Measurements from ENCODE around the gene BTC. TPM values are rescaled to one million over a fixed set of nuclear protein-coding genes. Genes with fewer than 3 reads are reported as not detected.

The BTC gene
- polyA plus RNA-seq, 1 donor from 2014 or later = not detected

DNA sequence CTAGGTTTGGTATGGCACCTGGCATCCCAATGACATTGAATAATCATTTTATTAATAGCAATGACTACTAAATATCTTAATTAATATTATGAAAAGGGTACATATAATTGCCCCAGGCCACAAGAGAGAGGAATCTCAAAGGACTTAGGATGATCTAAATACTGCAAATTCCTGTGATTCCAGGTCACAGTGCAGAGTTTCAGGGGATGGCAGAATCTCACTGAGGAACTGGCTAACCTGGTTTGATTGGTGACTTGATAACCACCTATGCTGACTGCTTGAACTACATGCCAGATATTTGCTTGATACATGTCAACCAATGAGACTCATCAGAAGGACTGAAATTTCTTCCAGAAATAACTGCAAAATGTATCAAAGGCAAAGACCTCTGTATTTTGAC is 37.2 kb downstream of the BTC start:
- TF ChIP-seq RAD21 (conservative IDR thresholded peaks at IDR 0.05) (no peak), EZH2 (IDR thresholded peaks at IDR 0.05; ENCODE audit: borderline replicate concordance, insufficient read depth, low read length, poor library complexity, severe bottlenecking) (no peak), TAF1 (IDR thresholded peaks at IDR 0.05; ENCODE audit: low read depth) (no peak), POLR2AphosphoS5 (IDR thresholded peaks at IDR 0.05) (no peak), MXI1 (conservative IDR thresholded peaks at IDR 0.05; ENCODE audit: poor library complexity, severe bottlenecking) (no peak)
- TF ChIP-seq, protein P1, sequence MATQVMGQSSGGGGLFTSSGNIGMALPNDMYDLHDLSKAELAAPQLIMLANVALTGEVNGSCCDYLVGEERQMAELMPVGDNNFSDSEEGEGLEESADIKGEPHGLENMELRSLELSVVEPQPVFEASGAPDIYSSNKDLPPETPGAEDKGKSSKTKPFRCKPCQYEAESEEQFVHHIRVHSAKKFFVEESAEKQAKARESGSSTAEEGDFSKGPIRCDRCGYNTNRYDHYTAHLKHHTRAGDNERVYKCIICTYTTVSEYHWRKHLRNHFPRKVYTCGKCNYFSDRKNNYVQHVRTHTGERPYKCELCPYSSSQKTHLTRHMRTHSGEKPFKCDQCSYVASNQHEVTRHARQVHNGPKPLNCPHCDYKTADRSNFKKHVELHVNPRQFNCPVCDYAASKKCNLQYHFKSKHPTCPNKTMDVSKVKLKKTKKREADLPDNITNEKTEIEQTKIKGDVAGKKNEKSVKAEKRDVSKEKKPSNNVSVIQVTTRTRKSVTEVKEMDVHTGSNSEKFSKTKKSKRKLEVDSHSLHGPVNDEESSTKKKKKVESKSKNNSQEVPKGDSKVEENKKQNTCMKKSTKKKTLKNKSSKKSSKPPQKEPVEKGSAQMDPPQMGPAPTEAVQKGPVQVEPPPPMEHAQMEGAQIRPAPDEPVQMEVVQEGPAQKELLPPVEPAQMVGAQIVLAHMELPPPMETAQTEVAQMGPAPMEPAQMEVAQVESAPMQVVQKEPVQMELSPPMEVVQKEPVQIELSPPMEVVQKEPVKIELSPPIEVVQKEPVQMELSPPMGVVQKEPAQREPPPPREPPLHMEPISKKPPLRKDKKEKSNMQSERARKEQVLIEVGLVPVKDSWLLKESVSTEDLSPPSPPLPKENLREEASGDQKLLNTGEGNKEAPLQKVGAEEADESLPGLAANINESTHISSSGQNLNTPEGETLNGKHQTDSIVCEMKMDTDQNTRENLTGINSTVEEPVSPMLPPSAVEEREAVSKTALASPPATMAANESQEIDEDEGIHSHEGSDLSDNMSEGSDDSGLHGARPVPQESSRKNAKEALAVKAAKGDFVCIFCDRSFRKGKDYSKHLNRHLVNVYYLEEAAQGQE (IDR thresholded peaks at IDR 0.05; ENCODE audit: borderline replicate concordance) = no peak
- TF ChIP-seq, protein P2, sequence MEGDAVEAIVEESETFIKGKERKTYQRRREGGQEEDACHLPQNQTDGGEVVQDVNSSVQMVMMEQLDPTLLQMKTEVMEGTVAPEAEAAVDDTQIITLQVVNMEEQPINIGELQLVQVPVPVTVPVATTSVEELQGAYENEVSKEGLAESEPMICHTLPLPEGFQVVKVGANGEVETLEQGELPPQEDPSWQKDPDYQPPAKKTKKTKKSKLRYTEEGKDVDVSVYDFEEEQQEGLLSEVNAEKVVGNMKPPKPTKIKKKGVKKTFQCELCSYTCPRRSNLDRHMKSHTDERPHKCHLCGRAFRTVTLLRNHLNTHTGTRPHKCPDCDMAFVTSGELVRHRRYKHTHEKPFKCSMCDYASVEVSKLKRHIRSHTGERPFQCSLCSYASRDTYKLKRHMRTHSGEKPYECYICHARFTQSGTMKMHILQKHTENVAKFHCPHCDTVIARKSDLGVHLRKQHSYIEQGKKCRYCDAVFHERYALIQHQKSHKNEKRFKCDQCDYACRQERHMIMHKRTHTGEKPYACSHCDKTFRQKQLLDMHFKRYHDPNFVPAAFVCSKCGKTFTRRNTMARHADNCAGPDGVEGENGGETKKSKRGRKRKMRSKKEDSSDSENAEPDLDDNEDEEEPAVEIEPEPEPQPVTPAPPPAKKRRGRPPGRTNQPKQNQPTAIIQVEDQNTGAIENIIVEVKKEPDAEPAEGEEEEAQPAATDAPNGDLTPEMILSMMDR (IDR thresholded peaks at IDR 0.05; ENCODE audit: poor library complexity, severe bottlenecking) = no peak
- Histone ChIP-seq H3K27me3 (ENCODE audit: insufficient read depth, low read depth, low read length) (no peaks in the 10 kb centered on the region), H3F3A (ENCODE audit: insufficient read depth, low read length, poor library complexity, severe bottlenecking) (no peaks in the 10 kb centered on the region), H3K27ac (ENCODE audit: low read length) (no peak overlapping the region), H3K4me2 (ENCODE audit: low read length) (no peak overlapping the region), H3K9ac (ENCODE audit: low read length) (no peak overlapping the region), H2AFZ (ENCODE audit: low read depth, low read length) (no peak overlapping the region), H3K4me3 (ENCODE audit: low read length) (no peak overlapping the region), H4K20me1 (ENCODE audit: insufficient read depth) (no peaks in the 10 kb centered on the region), H3K79me2 (replicated peaks; ENCODE audit: insufficient read depth, low read length) (no peaks in the 10 kb centered on the region), H3K9me2 (ENCODE audit: insufficient read depth, low read length) (no peaks in the 10 kb centered on the region), H3K36me3 (ENCODE audit: insufficient read depth, low read length) (no peaks in the 10 kb centered on the region), H3K9me3 (ENCODE audit: low read length) (no peaks in the 10 kb centered on the region)

DNA sequence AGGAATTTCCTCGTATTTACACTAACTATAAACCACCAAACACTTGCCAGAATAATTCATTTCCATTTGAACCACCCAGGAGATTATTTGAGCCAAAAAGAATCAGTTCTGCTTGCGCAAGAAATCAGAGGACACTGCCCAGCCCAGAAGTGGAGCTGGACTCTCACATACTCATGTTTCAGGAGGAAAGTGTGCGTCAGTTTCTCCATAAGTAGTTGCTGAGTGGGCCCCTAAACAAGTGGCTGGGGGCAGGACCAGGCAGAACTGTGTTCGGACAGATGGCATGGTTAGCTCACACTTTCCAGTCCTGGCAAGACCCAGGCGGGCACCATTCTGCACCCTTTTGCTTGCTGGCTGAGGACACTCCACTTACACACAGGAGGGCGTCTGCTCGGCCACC is 38.8 kb downstream of the BTC start:
- H3K4me2 ChIP-seq (ENCODE audit: low read length) = no peak overlapping the region
- no peaks in the 10 kb centered on the region for H3K36me3 ChIP-seq (ENCODE audit: insufficient read depth, low read length)
- H3K79me2 ChIP-seq (replicated peaks; ENCODE audit: insufficient read depth, low read length) = no peaks in the 10 kb centered on the region
- H3K9me3 ChIP-seq (ENCODE audit: low read length) = no peaks in the 10 kb centered on the region
- TF ChIP-seq EZH2 (IDR thresholded peaks at IDR 0.05; ENCODE audit: borderline replicate concordance, insufficient read depth, low read length, poor library complexity, severe bottlenecking) (no peak), RAD21 (conservative IDR thresholded peaks at IDR 0.05) (no peak), MXI1 (conservative IDR thresholded peaks at IDR 0.05; ENCODE audit: poor library complexity, severe bottlenecking) (no peak)
- H3F3A ChIP-seq (ENCODE audit: insufficient read depth, low read length, poor library complexity, severe bottlenecking) = no peaks in the 10 kb centered on the region
- H3K9me2 ChIP-seq (ENCODE audit: insufficient read depth, low read length) = no peaks in the 10 kb centered on the region
- no peaks in the 10 kb centered on the region for H3K27me3 ChIP-seq (ENCODE audit: insufficient read depth, low read depth, low read length)
- no peak overlapping the region for H2AFZ ChIP-seq (ENCODE audit: low read depth, low read length)
- no peak overlapping the region for H3K4me3 ChIP-seq (ENCODE audit: low read length)
- no peak overlapping the region for H3K27ac ChIP-seq (ENCODE audit: low read length)
- no peak overlapping the region for H3K9ac ChIP-seq (ENCODE audit: low read length)
- H4K20me1 ChIP-seq (ENCODE audit: insufficient read depth) = no peaks in the 10 kb centered on the region

DNA sequence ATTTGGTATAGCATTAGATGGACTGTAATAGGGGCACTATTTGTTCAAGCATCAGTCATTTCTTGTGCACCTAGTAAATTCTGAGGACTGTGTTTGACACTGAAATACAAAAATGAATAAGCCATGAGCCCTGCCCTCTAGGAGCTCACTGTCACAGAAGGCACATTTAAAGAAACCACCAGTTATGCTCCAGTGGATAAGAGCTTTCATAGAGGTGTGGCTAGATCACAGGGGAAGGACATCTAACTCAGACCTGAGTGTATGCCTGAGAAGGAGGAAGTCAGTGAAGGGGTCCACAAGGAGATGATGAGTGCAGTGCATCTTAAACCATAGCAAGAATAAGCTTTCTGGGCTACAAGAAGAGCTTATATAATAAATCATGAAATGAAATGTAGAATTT is 40.1 kb downstream of the BTC start:
- Histone ChIP-seq H3K9me3 (ENCODE audit: low read length) (no peaks in the 10 kb centered on the region), H3K9me2 (ENCODE audit: insufficient read depth, low read length) (no peaks in the 10 kb centered on the region), H3K4me3 (ENCODE audit: low read length) (no peak overlapping the region), H3K79me2 (replicated peaks; ENCODE audit: insufficient read depth, low read length) (no peaks in the 10 kb centered on the region), H3K9ac (ENCODE audit: low read length) (no peak overlapping the region), H3K27me3 (ENCODE audit: insufficient read depth, low read depth, low read length) (no peaks in the 10 kb centered on the region), H4K20me1 (ENCODE audit: insufficient read depth) (no peaks in the 10 kb centered on the region), H3K4me2 (ENCODE audit: low read length) (no peak overlapping the region), H2AFZ (ENCODE audit: low read depth, low read length) (no peak overlapping the region), H3K27ac (ENCODE audit: low read length) (no peak overlapping the region), H3F3A (ENCODE audit: insufficient read depth, low read length, poor library complexity, severe bottlenecking) (no peaks in the 10 kb centered on the region), H3K36me3 (ENCODE audit: insufficient read depth, low read length) (no peaks in the 10 kb centered on the region)
- no peak for TF ChIP-seq EP300 (conservative IDR thresholded peaks at IDR 0.05; ENCODE audit: poor library complexity, severe bottlenecking)
- no peak for TF ChIP-seq MXI1 (conservative IDR thresholded peaks at IDR 0.05; ENCODE audit: poor library complexity, severe bottlenecking)
- TF ChIP-seq EZH2 (IDR thresholded peaks at IDR 0.05; ENCODE audit: borderline replicate concordance, insufficient read depth, low read length, poor library complexity, severe bottlenecking) = no peak
- TF ChIP-seq RAD21 (conservative IDR thresholded peaks at IDR 0.05) = no peak
- TF ChIP-seq SMC3 (conservative IDR thresholded peaks at IDR 0.05; ENCODE audit: poor library complexity) = no peak
- TF ChIP-seq, protein P2 (IDR thresholded peaks at IDR 0.05; ENCODE audit: poor library complexity, severe bottlenecking) = no peak
- TF ChIP-seq TAF1 (IDR thresholded peaks at IDR 0.05; ENCODE audit: low read depth) = no peak
- TF ChIP-seq, protein P1 (IDR thresholded peaks at IDR 0.05; ENCODE audit: borderline replicate concordance) = no peak
- no peak for TF ChIP-seq POLR2AphosphoS5 (IDR thresholded peaks at IDR 0.05)

All from neural cell (in vitro differentiated cells).